HepG2 (cell line): Measurements from ENCODE around the gene C9orf85. TPM values are rescaled to one million over a fixed set of nuclear protein-coding genes. Genes with fewer than 3 reads are reported as not detected.

Source experiments
- ATRX ChIP-seq: sonication (generic); formaldehyde crosslinking; IDR thresholded peaks from 2 replicates; pipeline ENCODE4 v1.4.0; 2020; ENCODE audit warnings: missing genetic modification reagents, borderline replicate concordance
- BCL6 ChIP-seq: IDR thresholded peaks from 2 replicates; pipeline ENCODE4 v1.6.1; 2016; ENCODE audit warnings: missing genetic modification reagents, missing compliant biosample characterization
- BRD4 ChIP-seq: sonication (generic); formaldehyde crosslinking; IDR thresholded peaks from 2 replicates; pipeline ENCODE4 v1.4.0; 2020; ENCODE audit warnings: missing genetic modification reagents
- FOXJ3 ChIP-seq: sonication (generic); formaldehyde crosslinking; IDR thresholded peaks from 2 replicates; pipeline ENCODE4 v1.4.0; 2020; ENCODE audit warnings: missing genetic modification reagents, mild to moderate bottlenecking, borderline replicate concordance
- HNRNPK ChIP-seq: fragments of 200-400 bp; formaldehyde crosslinking; IDR thresholded peaks from 2 replicates; pipeline ENCODE4 v1.6.1; 2018; ENCODE audit warnings: low read length, low read depth, moderate library complexity, mild to moderate bottlenecking; ENCODE audit not compliant: poor library complexity, severe bottlenecking
- HOXA5 ChIP-seq: sonication (generic); formaldehyde crosslinking; IDR thresholded peaks from 2 replicates; pipeline ENCODE4 v1.4.0; 2020; ENCODE audit warnings: missing genetic modification reagents
- NPAS2 ChIP-seq: sonication (generic); formaldehyde crosslinking; IDR thresholded peaks from 2 replicates; pipeline ENCODE4 v1.8.0; 2022; ENCODE audit warnings: mild to moderate bottlenecking, missing genetic modification reagents, borderline replicate concordance
- NR2F2 ChIP-seq: IDR thresholded peaks from 2 replicates; pipeline ENCODE4 v1.6.1; 2012; ENCODE audit warnings: low read depth, inconsistent platforms, borderline replicate concordance
- SPEN ChIP-seq: sonication (generic); formaldehyde crosslinking; IDR thresholded peaks from 2 replicates; pipeline ENCODE4 v1.5.1; 2020; ENCODE audit warnings: low read depth, mild to moderate bottlenecking, missing genetic modification reagents
- SSRP1 ChIP-seq: IDR thresholded peaks from 2 replicates; pipeline ENCODE4 v1.6.1; 2016; ENCODE audit warnings: control low read depth
- TMF1 ChIP-seq: sonication (generic); formaldehyde crosslinking; IDR thresholded peaks from 2 replicates; pipeline ENCODE4 v1.8.1; 2022; ENCODE audit warnings: low read depth, missing genetic modification reagents
- ZBTB20 ChIP-seq: sonication (generic); formaldehyde crosslinking; IDR thresholded peaks from 2 replicates; pipeline ENCODE4 v1.8.1; 2023; ENCODE audit warnings: missing genetic modification reagents, low read depth, mild to moderate bottlenecking, borderline replicate concordance
- ZNF292 ChIP-seq: sonication (generic); formaldehyde crosslinking; IDR thresholded peaks from 2 replicates; pipeline ENCODE4 v1.8.1; 2022; ENCODE audit warnings: mild to moderate bottlenecking, low read depth, missing genetic modification reagents, borderline replicate concordance
- ZNF546 ChIP-seq: sonication (generic); formaldehyde crosslinking; conservative IDR thresholded peaks from 2 replicates; pipeline ENCODE4 v1.8.1; 2023; ENCODE audit warnings: mild to moderate bottlenecking, missing genetic modification reagents
- ZNF672 ChIP-seq: sonication (generic); formaldehyde crosslinking; IDR thresholded peaks from 2 replicates; pipeline ENCODE4 v1.8.1; 2022; ENCODE audit warnings: missing genetic modification reagents
- ZNF703 ChIP-seq: sonication (generic); formaldehyde crosslinking; IDR thresholded peaks from 2 replicates; pipeline ENCODE4 v1.5.1; 2020; ENCODE audit warnings: missing genetic modification reagents, mild to moderate bottlenecking, moderate library complexity, borderline replicate concordance
- ZNF773 ChIP-seq: sonication (generic); formaldehyde crosslinking; IDR thresholded peaks from 2 replicates; pipeline ENCODE4 v1.4.0; 2020; ENCODE audit warnings: missing genetic modification reagents, borderline replicate concordance
- polyA plus RNA-seq, 8 experiments: library from polyadenylated mRNA; depleted of rRNA in 3 of 8; stranded (reverse) in 7 of 8; unstranded in 1 of 8; fragments of >200 nt; fragmentation: Illumina TruSeq in 4 of 8; extraction: Trizol in 4 of 8; gene quantifications; 2 replicates each; pipeline versions ENCODE4 v1.2.1 to v1.2.3, GENCODE V29; 2011 to 2016; ENCODE audit warnings: low read depth in 4 of 8, missing spikeins in 1 of 8, mixed read lengths in 1 of 8; ENCODE audit not compliant: insufficient read depth in 1 of 8
- total RNA-seq, 5 experiments: library from RNA; depleted of rRNA; stranded (reverse); fragments of >200 nt; fragmentation: Illumina TruSeq; extraction: Trizol; gene quantifications; 2 replicates each; pipeline ENCODE4 v1.2.3, GENCODE V29; 2016; ENCODE audit warnings: low read depth in 1 of 5
- TF ChIP-seq, protein P1 (sequence below), 2 experiments: sonication (generic) in 1 of 2; formaldehyde crosslinking in 1 of 2; IDR thresholded peaks; 2 replicates each; pipeline versions ENCODE4 v1.4.0 to v1.6.1; 2018 to 2020; ENCODE audit warnings: missing genetic modification reagents in 2 of 2, borderline replicate concordance in 1 of 2, low read depth in 1 of 2, mild to moderate bottlenecking in 1 of 2, missing biosample characterization in 1 of 2
- TF ChIP-seq, protein P2 (sequence below): sonication (generic); formaldehyde crosslinking; IDR thresholded peaks from 2 replicates; pipeline ENCODE4 v1.5.0; 2020; ENCODE audit warnings: missing genetic modification reagents
- TF ChIP-seq, protein P3 (sequence below): IDR thresholded peaks from 2 replicates; pipeline ENCODE4 v1.6.1; 2016; ENCODE audit warnings: mild to moderate bottlenecking, missing biosample characterization, missing genetic modification reagents
- TF ChIP-seq, protein P4 (sequence below): sonication (generic); formaldehyde crosslinking; IDR thresholded peaks from 2 replicates; pipeline ENCODE4 v1.4.0; 2020; ENCODE audit warnings: mild to moderate bottlenecking, missing genetic modification reagents

The C9orf85 gene
- total and polyA plus RNA-seq, 2 of the 13 experiments (the other 11 are each of a cell fraction or from before 2014, with no cell fraction given): 9.9 to 13.9 TPM

DNA sequence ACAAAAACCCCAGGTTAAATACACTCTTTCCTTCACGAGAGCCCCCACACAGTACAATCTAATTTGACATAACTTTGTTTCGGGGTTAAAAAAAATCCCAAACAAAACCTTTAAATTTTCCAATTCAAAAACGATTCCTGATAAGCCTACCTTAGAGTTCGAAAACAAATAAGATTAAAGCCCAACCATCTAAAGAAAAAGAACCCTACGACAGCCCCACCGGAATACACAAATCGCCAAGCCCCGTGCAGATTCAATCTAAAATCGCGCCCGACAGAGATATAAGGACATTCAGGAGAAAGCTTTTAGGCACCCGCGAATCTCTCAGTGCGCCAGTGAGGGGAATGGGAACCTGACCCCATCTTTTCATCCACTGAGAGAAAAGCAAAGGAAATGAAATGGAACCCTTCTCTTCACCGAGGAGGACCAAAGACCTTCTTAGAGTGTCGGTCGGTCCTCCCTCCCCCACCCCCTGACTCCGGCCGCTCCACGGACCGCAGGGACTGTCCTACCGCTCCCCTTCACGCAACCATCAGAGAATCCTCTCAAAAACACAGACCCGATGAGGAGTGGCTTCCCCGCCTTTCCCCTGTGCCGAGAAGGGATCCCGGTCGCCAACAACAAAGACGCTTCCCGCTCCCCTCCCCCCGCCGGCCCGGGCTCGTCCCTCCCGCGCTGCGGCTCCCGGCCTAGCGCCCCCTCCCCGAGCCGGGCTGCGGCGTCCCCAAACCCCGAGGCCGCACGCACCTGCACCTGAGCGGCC, 1.4 kb upstream of the C9orf85 start (continued):
- TF ChIP-seq, protein P1, sequence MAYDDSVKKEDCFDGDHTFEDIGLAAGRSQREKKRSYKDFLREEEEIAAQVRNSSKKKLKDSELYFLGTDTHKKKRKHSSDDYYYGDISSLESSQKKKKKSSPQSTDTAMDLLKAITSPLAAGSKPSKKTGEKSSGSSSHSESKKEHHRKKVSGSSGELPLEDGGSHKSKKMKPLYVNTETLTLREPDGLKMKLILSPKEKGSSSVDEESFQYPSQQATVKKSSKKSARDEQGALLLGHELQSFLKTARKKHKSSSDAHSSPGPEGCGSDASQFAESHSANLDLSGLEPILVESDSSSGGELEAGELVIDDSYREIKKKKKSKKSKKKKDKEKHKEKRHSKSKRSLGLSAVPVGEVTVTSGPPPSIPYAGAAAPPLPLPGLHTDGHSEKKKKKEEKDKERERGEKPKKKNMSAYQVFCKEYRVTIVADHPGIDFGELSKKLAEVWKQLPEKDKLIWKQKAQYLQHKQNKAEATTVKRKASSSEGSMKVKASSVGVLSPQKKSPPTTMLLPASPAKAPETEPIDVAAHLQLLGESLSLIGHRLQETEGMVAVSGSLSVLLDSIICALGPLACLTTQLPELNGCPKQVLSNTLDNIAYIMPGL (CRISPR knock-in tag; IDR thresholded peaks at IDR 0.05; ENCODE audit: borderline replicate concordance in 1 of 2, low read depth in 1 of 2): no peak
- TF ChIP-seq ZNF703 (CRISPR knock-in tag) (no peak), ZNF546 (CRISPR knock-in tag) (no peak), NR2F2 (no peak), BRD4 (CRISPR knock-in tag) (no peak), SPEN (CRISPR knock-in tag) (peak; percentile 22; the same call in 1 of the 2 replicates), FOXJ3 (CRISPR knock-in tag) (no peak), SSRP1 (CRISPR knock-in tag) (no peak), HNRNPK (no peak), HOXA5 (CRISPR knock-in tag) (no peak), NPAS2 (CRISPR knock-in tag) (no peak), ZNF773 (CRISPR knock-in tag) (no peak), ZBTB20 (CRISPR knock-in tag) (0 out of 2 replicates have a peak, but pooled peaks have one; percentile 3), ZNF672 (no peak), TMF1 (CRISPR knock-in tag) (no peak), ZNF292 (CRISPR knock-in tag) (no peak), ATRX (CRISPR knock-in tag) (no peak), BCL6 (peak; percentile 41; the same call in 1 of the 2 replicates)
- TF ChIP-seq, protein P2, sequence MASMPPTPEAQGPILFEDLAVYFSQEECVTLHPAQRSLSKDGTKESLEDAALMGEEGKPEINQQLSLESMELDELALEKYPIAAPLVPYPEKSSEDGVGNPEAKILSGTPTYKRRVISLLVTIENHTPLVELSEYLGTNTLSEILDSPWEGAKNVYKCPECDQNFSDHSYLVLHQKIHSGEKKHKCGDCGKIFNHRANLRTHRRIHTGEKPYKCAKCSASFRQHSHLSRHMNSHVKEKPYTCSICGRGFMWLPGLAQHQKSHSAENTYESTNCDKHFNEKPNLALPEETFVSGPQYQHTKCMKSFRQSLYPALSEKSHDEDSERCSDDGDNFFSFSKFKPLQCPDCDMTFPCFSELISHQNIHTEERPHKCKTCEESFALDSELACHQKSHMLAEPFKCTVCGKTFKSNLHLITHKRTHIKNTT (CRISPR knock-in tag): no peak
- TF ChIP-seq, protein P3, sequence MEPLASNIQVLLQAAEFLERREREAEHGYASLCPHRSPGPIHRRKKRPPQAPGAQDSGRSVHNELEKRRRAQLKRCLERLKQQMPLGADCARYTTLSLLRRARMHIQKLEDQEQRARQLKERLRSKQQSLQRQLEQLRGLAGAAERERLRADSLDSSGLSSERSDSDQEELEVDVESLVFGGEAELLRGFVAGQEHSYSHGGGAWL (CRISPR knock-in tag): no peak
- TF ChIP-seq, protein P4, sequence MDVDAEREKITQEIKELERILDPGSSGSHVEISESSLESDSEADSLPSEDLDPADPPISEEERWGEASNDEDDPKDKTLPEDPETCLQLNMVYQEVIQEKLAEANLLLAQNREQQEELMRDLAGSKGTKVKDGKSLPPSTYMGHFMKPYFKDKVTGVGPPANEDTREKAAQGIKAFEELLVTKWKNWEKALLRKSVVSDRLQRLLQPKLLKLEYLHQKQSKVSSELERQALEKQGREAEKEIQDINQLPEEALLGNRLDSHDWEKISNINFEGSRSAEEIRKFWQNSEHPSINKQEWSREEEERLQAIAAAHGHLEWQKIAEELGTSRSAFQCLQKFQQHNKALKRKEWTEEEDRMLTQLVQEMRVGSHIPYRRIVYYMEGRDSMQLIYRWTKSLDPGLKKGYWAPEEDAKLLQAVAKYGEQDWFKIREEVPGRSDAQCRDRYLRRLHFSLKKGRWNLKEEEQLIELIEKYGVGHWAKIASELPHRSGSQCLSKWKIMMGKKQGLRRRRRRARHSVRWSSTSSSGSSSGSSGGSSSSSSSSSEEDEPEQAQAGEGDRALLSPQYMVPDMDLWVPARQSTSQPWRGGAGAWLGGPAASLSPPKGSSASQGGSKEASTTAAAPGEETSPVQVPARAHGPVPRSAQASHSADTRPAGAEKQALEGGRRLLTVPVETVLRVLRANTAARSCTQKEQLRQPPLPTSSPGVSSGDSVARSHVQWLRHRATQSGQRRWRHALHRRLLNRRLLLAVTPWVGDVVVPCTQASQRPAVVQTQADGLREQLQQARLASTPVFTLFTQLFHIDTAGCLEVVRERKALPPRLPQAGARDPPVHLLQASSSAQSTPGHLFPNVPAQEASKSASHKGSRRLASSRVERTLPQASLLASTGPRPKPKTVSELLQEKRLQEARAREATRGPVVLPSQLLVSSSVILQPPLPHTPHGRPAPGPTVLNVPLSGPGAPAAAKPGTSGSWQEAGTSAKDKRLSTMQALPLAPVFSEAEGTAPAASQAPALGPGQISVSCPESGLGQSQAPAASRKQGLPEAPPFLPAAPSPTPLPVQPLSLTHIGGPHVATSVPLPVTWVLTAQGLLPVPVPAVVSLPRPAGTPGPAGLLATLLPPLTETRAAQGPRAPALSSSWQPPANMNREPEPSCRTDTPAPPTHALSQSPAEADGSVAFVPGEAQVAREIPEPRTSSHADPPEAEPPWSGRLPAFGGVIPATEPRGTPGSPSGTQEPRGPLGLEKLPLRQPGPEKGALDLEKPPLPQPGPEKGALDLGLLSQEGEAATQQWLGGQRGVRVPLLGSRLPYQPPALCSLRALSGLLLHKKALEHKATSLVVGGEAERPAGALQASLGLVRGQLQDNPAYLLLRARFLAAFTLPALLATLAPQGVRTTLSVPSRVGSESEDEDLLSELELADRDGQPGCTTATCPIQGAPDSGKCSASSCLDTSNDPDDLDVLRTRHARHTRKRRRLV (CRISPR knock-in tag): 0 out of 2 replicates have a peak, but pooled peaks have one; percentile 34
